GM19099 (cell line): ENCODE data around the gene CSMD2.

Experiments
- POLR2A ChIP-seq: IDR thresholded peaks from 3 replicates; pipeline ENCODE4 v1.6.1; 2011; ENCODE audit warnings: low read depth; ENCODE audit not compliant: insufficient read length; ENCODE audit errors: extremely low read depth

The CSMD2 gene

DNA sequence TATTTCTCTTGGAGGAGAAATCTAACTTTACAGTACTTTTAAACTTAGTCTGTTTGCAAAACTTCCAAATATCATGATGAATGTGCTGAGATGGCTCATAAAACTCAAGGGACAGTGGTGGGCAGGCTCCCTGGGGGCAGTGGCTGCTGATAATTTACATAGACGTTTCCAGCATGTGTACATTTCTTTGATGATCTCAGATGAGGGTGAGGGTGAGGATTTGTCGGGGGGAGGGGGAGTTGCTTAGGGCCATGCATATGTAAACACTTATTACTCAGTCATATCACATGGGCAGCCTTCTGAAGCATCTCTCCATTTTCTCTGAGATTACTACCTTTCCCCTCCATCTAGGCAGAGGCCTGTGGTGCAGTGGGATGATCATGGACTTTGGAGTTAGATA lies 454.1 kb downstream of the CSMD2 start:
- no peak for TF ChIP-seq POLR2A

DNA sequence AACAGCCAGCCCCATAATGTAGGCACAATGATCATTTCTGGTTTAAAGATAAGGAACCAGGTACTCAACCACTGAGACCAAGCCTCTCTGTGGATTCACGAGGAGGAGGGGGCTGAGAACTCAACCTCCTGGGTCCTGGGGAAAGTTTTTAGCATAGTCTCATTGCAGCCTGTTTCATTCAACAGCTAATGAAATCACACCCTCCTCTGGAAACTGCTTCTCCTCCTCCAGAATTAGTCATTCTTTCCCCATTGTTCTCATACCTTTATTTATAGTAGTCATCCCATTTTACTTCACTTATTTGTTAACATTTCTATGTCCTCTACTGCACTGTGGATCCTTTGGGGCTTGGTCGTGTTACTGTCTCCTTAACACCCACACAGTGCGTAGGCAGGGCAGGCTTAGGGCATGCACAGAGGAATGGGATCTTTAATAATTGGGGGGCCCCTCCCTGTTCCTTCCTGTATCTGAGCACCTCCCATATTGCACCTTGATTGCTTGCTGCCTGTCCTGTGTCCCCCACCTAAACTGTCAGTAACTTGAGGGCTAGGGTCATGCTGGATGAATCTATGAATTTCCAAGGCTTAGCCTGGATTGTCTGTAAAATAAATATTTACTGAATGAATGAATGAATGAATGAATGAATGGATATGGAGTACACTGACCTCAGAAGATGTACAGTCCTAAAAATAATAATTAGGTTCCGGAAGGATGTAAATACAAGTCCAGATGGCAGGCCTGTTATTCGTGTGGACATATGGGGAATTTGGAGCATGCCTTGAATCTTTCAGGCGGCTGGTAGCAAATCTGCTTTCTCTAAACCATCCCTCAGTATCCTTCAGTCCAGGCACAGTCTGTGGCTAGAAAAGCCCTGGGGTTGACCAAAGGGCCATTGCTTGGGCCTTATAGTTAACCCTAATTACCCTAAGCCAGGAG lies 455.0 kb downstream of the CSMD2 start:
- no peak for TF ChIP-seq POLR2A

DNA sequence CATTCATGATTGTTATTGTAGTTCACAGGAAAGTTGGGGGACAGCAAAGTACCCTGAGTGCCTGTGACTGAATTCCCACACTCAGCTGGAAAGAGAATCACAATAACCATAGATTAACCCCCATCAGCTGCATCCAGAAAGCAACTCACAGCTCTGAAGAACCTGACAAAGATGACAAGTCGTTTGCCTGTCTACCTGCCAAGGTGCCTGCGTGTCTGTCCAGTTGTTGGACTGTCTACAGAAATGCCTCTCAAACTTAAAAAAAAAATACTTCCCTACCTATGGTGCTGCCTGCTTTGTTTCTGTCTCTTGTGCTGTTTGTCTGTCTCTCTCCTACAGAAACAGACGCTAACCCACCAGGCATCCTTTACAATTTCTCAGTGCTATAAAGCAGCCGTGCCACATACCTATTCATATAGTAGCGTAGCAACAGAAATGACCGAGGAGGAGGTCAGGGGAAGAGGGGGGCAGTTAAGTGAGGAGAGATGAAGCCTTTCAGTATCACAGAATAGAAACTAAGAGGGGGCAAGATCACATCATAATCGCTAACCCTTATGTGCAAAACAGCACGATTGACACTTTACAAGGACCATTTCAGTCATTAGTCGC lies 455.8 kb downstream of the CSMD2 start:
- no peak for TF ChIP-seq POLR2A

DNA sequence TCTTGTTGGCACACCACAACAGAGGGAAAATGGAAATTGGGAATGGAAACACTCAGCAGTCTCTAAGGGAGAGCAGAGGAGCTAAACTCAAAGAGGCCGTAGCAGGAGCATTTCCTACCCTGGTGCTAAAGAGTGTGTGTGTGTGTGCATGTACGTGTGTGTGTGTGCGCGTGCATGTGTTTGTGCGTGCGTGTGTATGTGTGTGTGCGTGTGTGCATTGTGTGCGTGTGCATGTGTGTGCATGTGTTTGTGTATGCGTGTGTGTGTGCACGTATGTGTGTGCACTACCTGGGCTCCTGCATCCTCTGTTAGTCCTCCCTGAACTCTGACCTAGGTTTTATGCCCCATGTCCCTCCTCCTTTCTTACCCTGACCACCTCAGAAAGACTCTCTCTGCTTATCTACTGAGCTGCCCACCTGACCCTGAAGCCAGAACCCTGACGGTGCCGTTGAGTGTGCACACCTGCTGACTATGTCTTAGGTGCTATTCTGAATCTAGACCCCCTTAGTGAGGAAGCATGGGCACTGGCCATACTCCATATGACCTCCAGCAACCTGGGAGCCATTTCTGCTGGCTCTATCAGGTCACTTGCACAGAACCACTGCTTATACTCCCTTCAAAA lies 458.3 kb downstream of the CSMD2 start:
- no peak for TF ChIP-seq POLR2A

DNA sequence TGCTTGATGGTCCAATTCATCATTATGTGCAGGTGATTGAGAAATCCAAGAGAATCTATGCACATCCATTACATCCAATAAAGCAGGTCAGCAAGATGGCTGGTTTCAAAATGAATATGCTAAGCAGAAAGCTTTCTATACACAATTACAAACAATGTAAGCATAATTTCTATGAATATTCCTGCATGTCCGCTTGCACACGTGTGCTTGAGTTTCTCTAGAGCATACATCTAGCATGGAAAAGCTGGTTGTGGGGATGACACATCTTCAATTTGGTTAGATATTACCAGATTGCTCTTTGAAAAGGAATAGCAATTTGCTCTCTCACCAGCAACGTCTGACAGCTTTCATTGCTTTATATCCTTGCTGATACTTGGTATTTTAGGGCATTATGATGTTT lies 461.6 kb downstream of the CSMD2 start:
- TF ChIP-seq POLR2A: no peak

DNA sequence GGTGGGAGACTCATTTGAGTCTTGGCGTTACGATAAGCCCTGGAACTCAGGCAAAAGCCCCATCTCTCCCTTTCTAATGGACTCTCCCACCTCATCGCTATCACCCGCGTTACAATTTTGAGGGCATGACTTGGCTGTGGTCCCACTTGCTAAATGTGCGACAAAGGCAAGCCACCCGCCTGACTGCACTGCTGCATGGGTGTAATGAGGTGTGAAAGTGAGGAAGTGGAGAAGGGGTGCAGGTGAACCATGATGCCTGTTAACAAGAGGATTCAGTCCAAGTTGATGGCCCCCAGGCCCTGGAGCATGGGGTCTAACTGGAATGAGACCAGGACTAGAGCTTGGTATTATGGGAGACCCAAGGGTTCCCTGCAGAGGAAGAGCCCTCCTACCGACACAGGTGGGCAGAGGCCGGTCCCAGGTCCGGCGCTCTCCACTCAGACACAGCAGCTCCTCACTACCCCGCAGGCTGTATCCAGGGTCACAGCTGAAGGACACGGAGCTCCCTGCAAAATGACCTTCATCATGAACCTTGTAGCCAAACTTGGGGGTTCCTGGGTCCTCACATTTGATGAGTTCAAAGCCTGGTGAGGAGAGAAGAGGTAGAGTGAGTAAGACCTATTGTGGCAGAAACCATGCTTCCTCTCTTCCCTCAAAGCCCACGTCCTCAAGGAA lies 466.5 kb downstream of the CSMD2 start:
- TF ChIP-seq POLR2A: no peak

DNA sequence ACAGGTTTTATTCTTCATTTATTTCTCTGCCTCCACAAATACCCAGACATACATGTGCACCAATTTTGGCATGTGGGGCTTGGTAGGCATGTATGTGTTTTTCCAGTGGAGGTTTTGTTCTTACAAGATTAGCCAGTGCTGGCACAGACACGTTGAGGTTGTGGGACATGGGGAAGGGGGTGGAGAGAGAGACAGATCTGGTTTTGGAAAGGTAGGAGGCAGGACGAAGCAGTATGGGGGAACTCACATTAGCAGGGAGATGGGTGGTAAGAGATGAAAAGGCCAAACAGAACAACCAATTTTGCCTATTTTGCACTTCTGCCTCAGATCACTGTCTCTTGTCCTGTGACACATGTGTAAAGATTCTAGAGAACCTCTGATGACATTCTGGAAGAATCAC lies 467.2 kb downstream of the CSMD2 start:
- no peak for TF ChIP-seq POLR2A

DNA sequence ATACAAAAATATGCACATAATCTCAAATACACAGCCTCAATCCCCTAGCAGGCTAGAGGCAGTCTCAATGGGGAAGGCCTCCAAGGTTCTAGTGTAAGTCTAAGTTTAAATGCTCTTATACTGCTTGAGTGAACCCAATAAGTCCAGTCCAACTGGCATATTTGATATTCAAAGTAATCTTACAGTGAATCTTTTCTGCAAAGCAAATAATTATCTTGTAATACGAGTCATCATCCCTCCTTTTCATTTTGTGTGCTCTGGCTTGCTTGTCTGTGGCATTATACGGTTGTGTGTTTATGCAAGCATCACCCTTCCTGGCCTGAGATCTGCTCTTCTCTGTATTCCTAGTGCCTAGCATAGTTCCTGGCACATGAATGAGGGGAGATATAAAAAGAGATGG lies 468.1 kb downstream of the CSMD2 start:
- TF ChIP-seq POLR2A: no peak

DNA sequence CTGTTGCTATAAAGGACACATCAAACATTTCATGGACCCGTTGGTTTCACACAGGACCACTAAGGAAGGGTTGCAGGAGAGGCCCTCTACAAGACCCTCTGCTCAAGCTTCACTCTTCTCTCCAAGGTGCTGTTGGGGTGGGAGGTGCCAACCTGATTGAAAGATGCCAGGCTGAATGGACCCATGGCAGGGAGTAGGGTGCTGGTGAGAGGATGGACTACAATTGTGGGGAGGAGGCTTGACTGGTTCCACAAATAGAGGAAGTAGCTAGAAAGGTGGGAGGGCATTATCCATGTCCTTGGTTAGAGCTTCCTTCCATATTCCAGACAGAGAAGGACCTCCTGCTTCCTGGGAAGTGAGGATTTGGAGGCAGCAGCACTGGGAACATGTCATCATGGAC lies 468.7 kb downstream of the CSMD2 start:
- TF ChIP-seq POLR2A: no peak

DNA sequence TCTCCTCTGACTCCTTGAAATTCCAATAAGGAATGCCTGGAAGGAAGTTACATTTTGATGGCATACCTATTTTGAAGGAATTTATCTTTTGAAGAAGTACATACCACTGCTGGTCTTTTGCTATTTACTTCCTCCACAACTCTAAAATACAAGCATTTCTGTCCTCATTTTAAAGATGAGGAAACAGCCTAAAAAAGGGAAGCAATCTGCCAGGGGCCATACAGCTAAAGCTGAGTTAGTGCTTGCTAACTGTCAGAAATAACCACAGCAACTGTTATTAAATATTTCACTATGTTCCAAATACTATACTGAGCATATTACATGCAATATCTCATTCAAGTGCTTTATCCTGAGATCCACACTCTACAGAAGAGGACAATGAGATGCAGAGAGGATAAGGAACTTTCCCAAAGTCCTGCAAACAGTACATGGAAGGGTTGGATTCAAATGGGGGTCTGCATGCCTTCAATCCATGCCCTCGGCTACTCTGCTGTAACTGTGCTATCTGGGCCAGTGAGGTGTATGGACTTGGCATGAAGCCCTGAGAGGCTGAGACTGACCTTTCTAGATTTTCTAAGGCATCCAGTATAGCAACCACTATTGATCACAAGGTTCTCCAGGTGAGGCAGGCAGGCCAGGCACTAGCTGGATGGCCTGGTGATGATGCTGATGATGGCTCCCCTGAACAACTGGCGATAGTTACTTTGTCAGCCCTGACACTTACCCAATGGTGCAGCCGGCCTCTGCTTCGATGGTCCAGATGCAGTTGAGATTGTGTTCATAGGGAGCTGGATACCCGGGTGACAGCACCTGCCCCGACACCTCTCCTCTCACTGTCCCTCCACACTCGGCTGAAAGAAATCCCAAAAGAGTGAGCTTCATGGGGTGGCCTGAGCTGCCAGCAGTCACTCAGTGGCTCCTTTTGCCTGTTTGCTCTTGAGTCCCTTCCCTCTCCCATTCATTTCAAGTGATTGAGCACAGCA lies 472.5 kb downstream of the CSMD2 start:
- TF ChIP-seq POLR2A: no peak

DNA sequence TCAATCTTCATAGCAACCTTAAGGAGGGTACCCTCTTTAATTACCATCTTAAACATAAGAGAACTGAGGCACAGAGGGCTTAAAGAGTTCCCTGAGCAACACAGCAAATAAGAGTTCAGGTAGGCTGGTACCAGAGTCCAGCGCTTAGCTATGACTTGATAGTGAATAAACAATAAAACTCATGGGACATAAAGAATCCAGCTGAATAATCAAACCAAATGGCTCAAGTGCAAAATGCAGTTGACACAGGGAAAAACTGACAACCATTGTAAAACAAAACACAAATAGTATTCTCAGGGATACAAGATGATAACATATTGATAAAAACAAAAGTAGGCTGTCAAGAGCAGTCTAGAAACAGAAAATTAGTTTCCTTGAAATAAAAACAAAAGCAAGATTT lies 478.0 kb downstream of the CSMD2 start:
- no peak for TF ChIP-seq POLR2A

DNA sequence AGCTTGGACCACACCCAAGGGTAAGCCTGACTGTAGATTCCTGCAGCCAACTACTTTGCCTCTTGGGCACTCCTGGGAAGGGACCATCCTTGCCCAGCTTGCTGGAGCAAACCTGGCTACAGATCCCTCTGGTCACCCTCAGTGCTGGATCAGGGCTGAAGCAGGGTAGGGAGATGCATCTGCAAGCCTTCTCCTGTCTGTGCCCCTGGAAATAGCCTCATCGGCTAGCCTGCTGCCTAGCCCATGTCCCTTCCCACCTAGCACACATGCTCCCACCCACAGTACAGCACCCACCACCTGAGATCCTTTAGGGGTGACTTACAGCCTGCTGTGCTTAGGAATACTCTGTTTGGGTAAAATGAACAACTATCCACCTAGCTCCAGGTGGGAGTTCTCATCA lies 478.5 kb downstream of the CSMD2 start:
- TF ChIP-seq POLR2A: no peak

DNA sequence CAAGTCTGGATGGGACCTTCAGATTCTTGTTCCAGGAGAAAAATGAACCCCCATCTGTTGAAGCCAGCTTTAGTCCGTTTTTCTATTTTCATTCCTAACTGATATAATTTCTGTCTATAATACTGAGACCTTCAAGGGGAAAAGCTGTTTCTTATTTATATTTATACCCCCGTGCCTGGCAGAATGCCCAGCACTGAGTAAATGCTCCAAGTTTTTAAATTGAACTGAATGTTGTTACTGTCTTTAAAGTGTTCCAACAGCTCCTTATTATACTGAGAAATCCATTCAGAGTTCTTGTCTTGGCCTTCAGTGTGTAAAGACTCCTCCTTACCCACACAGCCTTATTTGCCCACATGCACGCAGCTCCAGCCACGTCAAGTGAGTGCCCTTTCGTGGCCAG lies 479.8 kb downstream of the CSMD2 start:
- no peak for TF ChIP-seq POLR2A
